ENCODE data around the gene KDM5D.

KDM5D gene

GRCh38 chrY:19744381-19745378, at the start of gene KDM5D:
Gene KDM5D, minus strand, starts transcription at chrY:19744726. Its CDS starts 192 bp downstream, at chrY:19744534.
- no peak for DNase-seq

- DNase-seq = no peak
These were observed 23.8 kb upstream of the KDM5D start for GRCh38 chrY:19768375-19768774.

- DNase-seq = no peak
These were observed 1.2 kb downstream of the KDM5D start for GRCh38 chrY:19743331-19743730.

DNA sequence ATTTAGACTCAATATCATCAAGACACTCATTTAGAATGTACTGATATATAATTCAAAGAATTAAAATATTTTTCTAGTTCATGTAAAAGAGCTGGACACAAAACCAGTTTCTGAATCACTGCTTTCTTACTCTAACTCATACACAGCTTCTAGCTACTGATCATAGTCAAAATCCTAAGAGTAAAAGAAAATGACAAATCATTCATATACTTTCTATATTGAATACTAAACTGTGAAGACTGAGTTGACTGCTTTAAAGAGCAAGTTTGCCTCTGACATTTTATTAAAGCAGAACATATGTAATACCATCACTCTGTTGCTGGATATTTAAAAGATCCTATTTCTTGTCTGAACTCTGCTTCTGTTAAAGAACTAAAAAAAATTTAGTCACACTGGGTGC, 2.4 kb downstream of the KDM5D start:
- no peak for DNase-seq

DNA sequence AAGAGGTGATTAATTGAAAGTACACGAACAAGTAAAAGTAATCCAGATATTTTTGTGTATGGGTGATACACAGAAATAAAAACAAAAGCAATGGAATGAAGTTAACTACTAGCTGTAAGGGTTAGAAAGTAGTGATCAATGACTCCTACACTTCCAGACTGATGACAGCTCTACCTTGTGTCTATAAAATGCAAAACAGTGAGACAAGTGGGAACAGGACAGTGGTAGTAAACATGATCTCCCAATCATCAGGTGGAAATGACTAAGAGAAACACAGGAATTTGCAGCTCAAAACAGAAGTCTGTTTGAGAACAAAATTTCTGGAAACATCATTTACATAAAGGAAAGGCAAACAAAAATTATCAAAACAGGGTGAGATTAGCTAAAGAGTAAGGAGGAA, 10.1 kb downstream of the KDM5D start:
- DNase-seq = no peak

DNA sequence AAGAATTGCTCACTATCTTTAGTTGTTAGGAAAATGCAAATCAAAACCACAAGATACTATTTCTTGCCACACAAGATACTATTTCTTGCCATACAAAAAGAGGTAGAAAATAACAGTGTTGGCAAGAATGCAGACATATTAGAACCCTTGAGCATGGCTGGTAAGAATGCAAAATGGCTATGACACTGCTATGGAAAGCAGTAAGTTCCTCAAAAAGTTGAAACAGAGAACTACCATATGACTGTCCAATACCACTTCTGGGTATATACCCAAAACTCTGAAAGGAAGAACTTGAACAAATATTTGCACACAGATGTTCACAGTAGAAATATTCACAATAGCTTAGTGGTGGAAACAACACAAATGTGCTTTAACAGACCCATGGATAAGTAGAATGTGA, 26.6 kb downstream of the KDM5D start:
- DNase-seq = no peak

DNA sequence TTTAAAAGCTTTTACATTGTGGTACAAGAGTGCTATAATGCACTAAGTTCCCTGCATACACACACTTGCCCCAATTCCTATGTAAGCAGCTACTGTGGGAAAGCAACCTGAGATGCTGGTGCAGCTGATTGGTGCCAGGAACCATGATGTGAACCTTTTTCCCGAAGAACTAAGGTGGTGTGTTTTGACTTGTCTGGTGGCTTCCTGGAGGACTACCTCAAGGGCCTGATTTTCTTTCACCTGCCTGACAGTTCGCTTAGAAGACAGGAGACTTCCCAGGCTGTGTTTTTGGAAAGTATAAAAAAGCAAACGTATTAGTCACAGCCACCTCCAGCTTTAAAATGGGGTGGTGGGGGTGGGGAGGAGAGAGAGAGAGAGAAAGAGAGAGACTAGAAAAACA, 27.4 kb downstream of the KDM5D start:
- no peak for DNase-seq

GRCh38 chrY:19715226-19715625, 29.3 kb downstream of the KDM5D start:
- no peak for DNase-seq

DNA sequence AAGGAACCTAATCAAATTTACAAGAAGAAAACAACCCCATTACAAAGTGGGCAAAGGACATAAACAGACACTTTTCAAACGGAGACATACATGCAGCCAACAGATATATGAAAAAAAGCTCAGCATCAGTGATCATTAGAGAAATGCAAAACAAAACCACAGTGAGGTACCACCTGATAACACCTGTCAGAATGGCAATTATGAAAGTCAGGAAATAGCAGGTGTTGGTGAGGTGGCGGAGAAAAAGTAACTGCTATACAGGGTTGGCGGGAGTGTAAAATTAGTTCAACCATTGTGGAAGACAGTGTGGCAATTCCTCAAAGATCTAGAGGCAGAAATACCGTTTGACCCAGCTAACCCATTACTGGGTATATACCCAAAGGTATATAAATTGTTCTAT, 31.1 kb downstream of the KDM5D start:
- DNase-seq = no peak

DNA sequence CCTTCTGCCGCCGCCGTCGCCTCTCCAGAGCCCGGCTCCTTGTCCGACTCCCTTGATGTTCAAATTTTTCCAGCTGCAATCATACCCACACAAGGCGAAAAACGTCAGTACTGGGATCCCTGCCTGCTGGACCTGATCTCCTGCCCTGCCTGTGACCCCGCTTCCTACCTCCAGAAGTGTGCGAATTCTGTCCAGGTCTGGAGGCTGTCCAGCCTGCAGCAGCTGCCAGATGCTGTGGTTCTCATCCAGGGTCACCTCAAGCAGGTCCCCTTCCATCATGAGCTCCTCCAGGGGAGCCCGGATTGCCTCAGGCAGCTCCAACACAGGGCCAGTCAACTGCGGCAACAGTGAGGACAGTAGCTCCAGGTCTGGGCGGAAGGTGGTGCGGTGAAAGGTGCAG, 38.3 kb downstream of the KDM5D start:
- no peak for DNase-seq

DNA sequence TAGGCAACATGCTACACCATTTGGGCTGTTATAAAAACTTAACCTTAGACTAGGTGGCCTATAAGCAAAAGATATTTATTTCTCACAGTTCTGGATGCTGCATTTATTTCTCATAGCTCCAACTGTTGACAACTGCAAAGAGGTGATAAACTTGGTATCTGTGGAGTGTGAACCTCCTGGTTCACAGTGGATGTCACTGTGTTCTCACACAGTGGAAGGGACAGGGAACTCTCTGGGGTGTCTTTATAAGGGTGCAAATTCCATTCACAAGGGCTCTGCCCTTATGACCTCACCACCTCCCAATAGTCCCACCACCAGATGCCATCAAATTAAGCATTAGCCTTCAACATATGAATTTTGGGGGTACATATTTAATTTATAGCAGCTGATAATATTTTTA, 46.0 kb downstream of the KDM5D start:
- no peak for DNase-seq

DNA sequence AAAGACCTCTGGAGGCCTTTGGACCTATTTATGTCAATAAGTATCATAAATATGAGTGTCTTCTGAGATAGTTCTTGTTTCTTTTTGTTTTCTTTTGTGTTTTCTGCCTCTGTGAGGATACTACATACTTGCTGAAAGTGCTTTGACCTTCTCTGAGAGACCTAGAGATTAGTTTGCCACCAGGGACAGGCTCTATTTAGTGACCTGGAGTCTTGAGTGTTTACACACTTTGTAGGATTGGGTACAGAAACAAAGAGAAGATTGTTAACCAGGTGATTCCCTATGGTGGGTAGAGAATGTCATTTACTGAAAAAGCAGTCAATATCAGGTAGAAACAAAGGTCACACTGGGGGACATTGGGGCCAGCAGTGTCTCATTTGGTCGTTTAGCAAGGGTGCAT, 63.7 kb downstream of the KDM5D start:
- DNase-seq = no peak

Measured in activated CD8-positive, alpha-beta memory T cell treated with anti-CD3 and anti-CD28 coated beads for 24 hours (primary cell).